B cell (primary cell): ENCODE results near the gene RNLS. TPM values are rescaled to one million over a fixed set of nuclear protein-coding genes. Genes with fewer than 3 reads are reported as not detected.
A peak's percentile ranks its signal among the peaks of the same experiment; 100 is the strongest.

Experiments
- ATAC-seq: fragments of 200-7000 bp; cut with Tn5 transposase; one replicate; pipeline ENCODE4 v1.10.0; 2021; ENCODE audit warnings: low read depth, mild to moderate bottlenecking, moderate number of reproducible peaks, moderate library complexity
- CTCF ChIA-PET: fragments of 350-600 bp; sonication (Branson Sonifier 250); formaldehyde crosslinking; loops from one replicate; lab custom pipeline; 2021; ENCODE audit warnings: antibody characterized with exemption, inconsistent platforms; lab: Charles Lee
- POLR2A ChIA-PET: fragments of 350-600 bp; sonication (Branson Sonifier 250); formaldehyde crosslinking; loops from one replicate; lab custom pipeline; 2021; ENCODE audit warnings: antibody characterized with exemption; lab: Charles Lee
- DNase-seq: peaks from one replicate; pipeline ENCODE4 v3.0.0; 2013
- H2AFZ ChIP-seq: 2 replicates; pipeline ENCODE4 v1.6.1; 2012; ENCODE audit warnings: mild to moderate bottlenecking, low read depth, low read length; ENCODE audit not compliant: insufficient read depth, poor library complexity, severe bottlenecking
- H3K27ac ChIP-seq, 2 donors: 1 replicate in 1 of 2; 2 replicates in 1 of 2; pipeline ENCODE4 v1.5.1; 2012 to 2013; ENCODE audit warnings: low read length in 2 of 2, mild to moderate bottlenecking in 2 of 2, moderate library complexity in 1 of 2
- H3K27me3 ChIP-seq, 4 experiments: fragments of 200-600 bp in 1 of 4; sonication (generic) in 1 of 4; replicated peaks in 1 of 4; 1 replicate in 2 of 4; 2 replicates in 2 of 4; pipeline versions ENCODE4 v1.6.1 to v1.7.0; 2013 to 2016; ENCODE audit warnings: low read length in 3 of 4, mild to moderate bottlenecking in 2 of 4, mixed read lengths in 1 of 4, moderate library complexity in 1 of 4; ENCODE audit not compliant: insufficient read depth in 4 of 4, control insufficient read depth in 3 of 4; ENCODE audit errors: control extremely low read depth in 1 of 4
- H3K36me3 ChIP-seq, 2 experiments: replicated peaks in 1 of 2; 1 replicate in 1 of 2; 2 replicates in 1 of 2; pipeline versions ENCODE4 v1.6.1 to v1.7.1; 2013; ENCODE audit warnings: low read length in 1 of 2; ENCODE audit not compliant: insufficient read depth in 2 of 2, control insufficient read depth in 1 of 2; ENCODE audit errors: control extremely low read depth in 1 of 2, extremely low read depth in 1 of 2
- H3K4me1 ChIP-seq, 2 donors: fragments of 200-600 bp in 1 of 2; sonication (generic) in 1 of 2; 1 replicate in 1 of 2; 2 replicates in 1 of 2; pipeline versions ENCODE4 v1.5.1 to v1.6.1; 2013 to 2017; ENCODE audit warnings: low read length in 2 of 2; ENCODE audit not compliant: control insufficient read depth in 2 of 2, insufficient read depth in 2 of 2
- H3K4me2 ChIP-seq: replicated peaks from 2 replicates; pipeline ENCODE3; 2012; ENCODE audit warnings: mild to moderate bottlenecking, low read depth, low read length; ENCODE audit not compliant: poor library complexity, severe bottlenecking
- H3K4me3 ChIP-seq, 5 experiments: fragments of 200-600 bp in 1 of 5; sonication (generic) in 1 of 5; 1 replicate in 3 of 5; 2 replicates in 2 of 5; pipeline versions ENCODE4 v1.5.1 to v1.7.0; 2011 to 2016; ENCODE audit warnings: low read length in 4 of 5, mild to moderate bottlenecking in 4 of 5, low read depth in 2 of 5, control low read depth in 1 of 5, moderate library complexity in 1 of 5; ENCODE audit not compliant: insufficient read depth in 1 of 5; ENCODE audit errors: control extremely low read depth in 1 of 5, extremely low read depth in 1 of 5
- H3K79me2 ChIP-seq: fragments of 200-600 bp; sonication (generic); one replicate; pipeline ENCODE4 v1.6.0; 2016; ENCODE audit warnings: low read length; ENCODE audit not compliant: control insufficient read depth, insufficient read depth
- H3K9ac ChIP-seq: fragments of 200-600 bp; sonication (generic); 2 replicates; pipeline ENCODE4 v1.6.1; 2017; ENCODE audit warnings: mild to moderate bottlenecking, low read length, moderate library complexity
- H3K9me3 ChIP-seq, 3 donors: one replicate each; pipeline versions ENCODE4 v1.6.1 to v1.7.1; 2013; ENCODE audit warnings: low read length in 2 of 3; ENCODE audit not compliant: control insufficient read depth in 2 of 3, insufficient read depth in 1 of 3; ENCODE audit errors: control extremely low read depth in 1 of 3
- H4K20me1 ChIP-seq: 2 replicates; pipeline ENCODE4 v1.6.0; 2012; ENCODE audit warnings: mild to moderate bottlenecking, low read length; ENCODE audit not compliant: insufficient read depth, control insufficient read depth, poor library complexity, severe bottlenecking
- H3K27ac Mint-ChIP-seq: one replicate; pipeline ENCODE4 v1.8.0; 2021; ENCODE audit warnings: mixed read lengths
- H3K27me3 Mint-ChIP-seq: one replicate; pipeline ENCODE4 v1.8.0; 2021; ENCODE audit warnings: mixed read lengths
- H3K4me1 Mint-ChIP-seq: one replicate; pipeline ENCODE4 v1.8.0; 2021; ENCODE audit warnings: mixed read lengths
- H3K4me3 Mint-ChIP-seq: one replicate; pipeline ENCODE4 v1.8.0; 2021; ENCODE audit warnings: mixed read lengths
- H3K9me3 Mint-ChIP-seq: one replicate; pipeline ENCODE4 v1.8.0; 2022; ENCODE audit warnings: mixed read lengths; ENCODE audit not compliant: insufficient read depth
- CTCF ChIP-seq: fragments of 200-600 bp; IDR thresholded peaks from one replicate; pipeline ENCODE4 v1.8.0; 2022; ENCODE audit warnings: antibody characterized with exemption, mild to moderate bottlenecking
- EZH2 ChIP-seq: IDR thresholded peaks from 2 replicates; pipeline ENCODE4 v1.6.1; 2012; ENCODE audit warnings: borderline replicate concordance, low read depth, mild to moderate bottlenecking, moderate library complexity, low read length; ENCODE audit not compliant: insufficient read depth, poor library complexity, severe bottlenecking
- WGBS: methylation state at CpG from one replicate; pipeline ENCODE4 v1.1.5; 2013; ENCODE audit warnings: missing lambda C conversion rate; ENCODE audit not compliant: insufficient coverage; 5-methylcytosine and 5-hydroxymethylcytosine counted together
- intact Hi-C: fragments of 100-400 bp; cut with micrococcal nuclease; formaldehyde crosslinking; loops from one replicate; pipeline ENCODE4 v1.10.0; 2022
- polyA plus RNA-seq: library from polyadenylated mRNA; depleted of rRNA; stranded (reverse); fragments of >200 nt; gene quantifications from 2 replicates; pipeline ENCODE4 v1.2.3, GENCODE V29; 2012
- total RNA-seq, 2 donors: library from RNA; stranded (reverse); fragments of 120-200 nt in 1 of 2; gene quantifications; 1 replicate in 1 of 2; 2 replicates in 1 of 2; pipeline versions ENCODE4 v1.2.3 to v1.2.4, GENCODE V29; 2013 to 2022

Gene RNLS
- total and polyA plus RNA-seq, 2 donors (not counting 1 experiment from before 2014, with no cell fraction given), result 3.5 to 7.5 TPM

DNA sequence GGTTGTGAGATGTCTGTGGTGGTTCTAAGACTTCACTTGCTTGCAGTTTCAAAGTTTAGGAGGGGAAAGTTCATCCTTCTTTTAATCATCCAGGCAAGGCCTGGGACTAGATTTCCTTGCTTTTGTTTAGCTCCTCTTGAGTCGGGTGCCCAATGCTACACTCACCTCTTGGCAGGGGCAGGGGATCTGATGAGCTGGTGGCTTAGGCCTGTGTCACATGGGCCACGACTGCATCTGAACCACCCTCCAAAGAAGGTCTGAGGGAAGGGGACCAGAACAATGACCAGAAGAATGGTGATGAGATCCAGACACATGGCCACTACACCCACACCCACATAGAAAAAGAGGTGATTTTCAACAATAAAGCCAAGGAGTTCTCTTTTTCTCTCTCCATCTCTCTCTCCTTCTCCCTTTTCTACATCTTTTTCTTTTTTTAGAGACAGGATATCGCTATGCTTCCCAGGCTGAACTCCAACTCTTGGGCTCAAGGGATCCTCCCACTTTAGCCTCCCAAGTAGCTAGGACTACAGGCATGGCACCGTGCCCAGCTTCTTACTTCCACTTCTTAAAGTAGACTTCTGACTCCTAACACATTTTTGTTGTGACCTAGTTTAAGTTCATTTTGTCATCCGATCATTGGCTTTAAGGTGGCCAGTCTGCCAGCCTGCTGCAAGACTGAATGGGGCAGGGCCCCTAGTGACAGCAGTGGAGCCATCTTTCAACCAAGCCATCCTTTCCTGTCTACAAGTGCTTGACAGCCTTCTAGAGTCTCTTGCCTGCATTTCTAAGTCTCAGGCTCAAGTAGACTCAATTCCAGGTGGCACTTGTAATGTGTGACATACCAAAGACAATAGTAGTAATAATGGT is 350.9 kb downstream of the RNLS start:
- H3K9ac ChIP-seq, result no peak overlapping the region
- H3K36me3 ChIP-seq, result no peaks in the 10 kb centered on the region
- Mint-ChIP-seq H3K27me3 (no peaks in the 10 kb centered on the region), H3K4me1 (peaks cover 6% of the 10 kb centered on the region), H3K9me3 (no peaks in the 10 kb centered on the region), H3K4me3 (no peak overlapping the region), H3K27ac (peak overlapping the region; percentile 13)
- 70% methylated on average over 2 of the region's 5 CpGs for WGBS
- TF ChIP-seq CTCF (no peak), EZH2 (no peak)
- no peak overlapping the region for H2AFZ ChIP-seq
- no peaks in the 10 kb centered on the region for H3K9me3 ChIP-seq
- ATAC-seq, result no peak
- intact Hi-C loops, result no loop called here
- no peaks in the 10 kb centered on the region for H3K4me1 ChIP-seq
- no peak for DNase-seq
- no peak overlapping the region for H3K27ac ChIP-seq
- ChIA-PET POLR2A (no interaction called here), CTCF (interaction anchor here (0.5 to 0.7 kb wide), 2 partner anchors 8 to 86 kb away, joined by 3 read pairs; no protein-coding TSS in a partner anchor)
- no peaks in the 10 kb centered on the region for H3K79me2 ChIP-seq
- H3K4me2 ChIP-seq, result no peak overlapping the region
- H3K4me3 ChIP-seq, result no peak overlapping the region
- H3K27me3 ChIP-seq, result no peaks in the 10 kb centered on the region
- no peaks in the 10 kb centered on the region for H4K20me1 ChIP-seq

DNA sequence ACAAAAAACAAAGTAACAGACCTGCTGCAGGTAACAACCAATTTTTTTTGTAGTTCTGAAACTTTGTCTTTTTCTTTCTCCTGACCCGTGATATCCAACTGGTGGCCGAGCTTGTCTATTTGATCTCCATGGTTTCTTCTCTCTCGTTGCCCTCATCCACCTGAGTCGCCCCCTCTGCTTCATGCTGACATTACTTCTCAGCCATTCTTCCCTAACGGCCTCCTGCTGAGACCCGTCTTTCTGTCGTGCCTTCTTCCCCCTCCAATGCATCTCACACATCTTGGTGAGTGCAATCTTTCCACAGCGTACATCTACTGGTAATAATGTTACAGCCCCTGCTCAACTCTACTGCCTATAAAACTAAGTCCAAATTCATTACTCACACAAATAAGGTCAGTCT is 352.9 kb downstream of the RNLS start:
- ChIA-PET POLR2A (no interaction called here), CTCF (no interaction called here)
- H3K4me3 ChIP-seq, result no peak overlapping the region
- no peak overlapping the region for H2AFZ ChIP-seq
- Mint-ChIP-seq H3K4me1 (peaks cover 6% of the 10 kb centered on the region), H3K27me3 (no peaks in the 10 kb centered on the region), H3K27ac (no peak overlapping the region), H3K4me3 (no peak overlapping the region), H3K9me3 (no peaks in the 10 kb centered on the region)
- H3K27me3 ChIP-seq, result no peaks in the 10 kb centered on the region
- H3K9me3 ChIP-seq, result no peaks in the 10 kb centered on the region
- intact Hi-C loops, result no loop called here
- 82% methylated on average over 8 of the region's 8 CpGs for WGBS
- TF ChIP-seq EZH2 (no peak), CTCF (no peak)
- no peaks in the 10 kb centered on the region for H3K36me3 ChIP-seq
- H3K4me1 ChIP-seq, result no peaks in the 10 kb centered on the region
- H3K27ac ChIP-seq, result no peak overlapping the region
- no peaks in the 10 kb centered on the region for H4K20me1 ChIP-seq
- ATAC-seq (no peak), DNase-seq (no peak)
- no peak overlapping the region for H3K4me2 ChIP-seq
- H3K9ac ChIP-seq, result no peak overlapping the region
- H3K79me2 ChIP-seq, result no peaks in the 10 kb centered on the region
